HG03103 (cell line): ENCODE measurements around the gene FBXL2.
A peak's percentile ranks its signal among the peaks of the same experiment; 100 is the strongest.

Experiments
- ATAC-seq: cut with Tn5 transposase; IDR thresholded peaks from one replicate; pipeline ENCODE4 v1.9.1; 2021; ENCODE audit warnings: low read depth; ENCODE audit not compliant: unreplicated experiment

FBXL2 gene, protein sequence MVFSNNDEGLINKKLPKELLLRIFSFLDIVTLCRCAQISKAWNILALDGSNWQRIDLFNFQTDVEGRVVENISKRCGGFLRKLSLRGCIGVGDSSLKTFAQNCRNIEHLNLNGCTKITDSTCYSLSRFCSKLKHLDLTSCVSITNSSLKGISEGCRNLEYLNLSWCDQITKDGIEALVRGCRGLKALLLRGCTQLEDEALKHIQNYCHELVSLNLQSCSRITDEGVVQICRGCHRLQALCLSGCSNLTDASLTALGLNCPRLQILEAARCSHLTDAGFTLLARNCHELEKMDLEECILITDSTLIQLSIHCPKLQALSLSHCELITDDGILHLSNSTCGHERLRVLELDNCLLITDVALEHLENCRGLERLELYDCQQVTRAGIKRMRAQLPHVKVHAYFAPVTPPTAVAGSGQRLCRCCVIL

DNA sequence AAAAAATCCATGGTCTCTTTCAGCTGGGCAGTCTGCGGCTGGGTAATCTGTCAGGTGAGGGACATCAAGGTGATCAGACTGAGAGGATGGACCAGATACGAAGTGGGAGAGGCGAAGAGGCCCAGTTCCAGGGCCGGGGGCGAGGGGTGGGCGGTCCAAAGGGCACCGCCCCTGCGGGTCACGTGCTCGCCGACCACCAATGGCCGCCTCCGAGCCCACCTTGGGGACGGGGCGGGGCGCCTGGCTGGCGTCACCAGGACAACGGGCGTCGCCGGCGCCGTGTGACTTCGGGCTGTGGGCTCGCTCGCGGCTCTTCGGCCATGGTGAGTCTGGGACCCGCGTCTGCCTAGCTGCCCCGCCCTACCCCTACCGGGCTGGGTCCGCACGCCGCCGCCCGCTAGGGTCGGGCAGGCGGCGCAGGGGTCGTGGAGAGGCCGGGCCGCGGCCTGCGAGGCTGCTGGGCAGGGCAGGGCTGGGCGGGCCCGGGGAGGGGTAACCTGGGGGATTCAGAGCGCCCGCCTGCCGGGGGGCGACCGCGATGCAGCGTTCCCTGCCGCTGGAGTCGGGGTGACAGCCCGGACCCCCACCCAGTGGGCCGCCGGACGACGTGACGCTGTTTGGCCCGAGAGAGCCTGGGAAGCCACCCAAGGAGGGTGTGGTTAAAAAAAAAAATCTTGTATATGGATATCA lies at the start of gene FBXL2:
TSS of gene FBXL2 (plus strand) at position 250 of the 690 bp plus-strand sequence. CDS start at position 321, 71 bp downstream.
- ATAC-seq, result peak; percentile 91

- ATAC-seq, result no peak
These were observed 48.2 kb upstream of the FBXL2 start for GRCh38 chr3:33229066-33229465.

DNA sequence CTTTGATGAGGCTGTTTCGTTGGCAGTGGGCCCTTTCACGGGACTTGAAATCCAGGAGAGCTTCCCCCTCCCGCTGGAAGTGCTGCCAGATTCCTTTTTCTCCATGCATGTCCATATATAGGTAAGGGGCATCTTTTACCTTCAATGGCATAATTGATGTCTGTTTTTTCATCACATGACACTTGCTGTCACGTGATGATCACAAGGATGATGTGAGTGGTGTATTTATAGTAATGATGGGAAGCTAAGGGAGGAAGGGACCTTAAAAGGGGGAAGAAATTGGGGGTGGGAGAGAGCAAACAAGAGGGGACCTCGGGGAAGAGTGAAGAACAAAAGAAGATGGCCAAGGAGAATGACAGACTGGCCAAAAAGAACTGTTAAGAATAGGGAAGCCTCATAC lies 47.3 kb upstream of the FBXL2 start:
- no peak for ATAC-seq

- ATAC-seq, result no peak
These were observed 45.3 kb upstream of the FBXL2 start for GRCh38 chr3:33231756-33232465.

DNA sequence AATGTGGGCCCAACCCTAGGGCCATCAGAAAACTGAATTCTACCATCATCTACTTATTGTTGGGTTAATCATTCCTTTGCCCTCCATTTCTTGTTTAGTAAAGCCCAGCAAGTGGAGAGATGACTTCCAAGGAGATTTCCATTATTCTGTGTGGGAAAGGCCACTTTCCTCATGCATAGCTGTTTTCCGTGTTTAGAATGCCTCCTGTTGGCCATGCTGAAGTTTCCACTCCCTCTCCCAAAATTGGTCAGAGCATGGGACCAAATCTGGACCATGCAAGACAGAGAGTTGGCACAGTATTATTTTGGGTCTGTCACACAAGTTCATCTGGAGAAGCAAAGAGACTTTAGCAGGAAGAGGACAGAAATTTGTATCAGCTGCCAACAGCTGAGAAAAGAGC lies 43.4 kb upstream of the FBXL2 start:
- ATAC-seq, result no peak

DNA sequence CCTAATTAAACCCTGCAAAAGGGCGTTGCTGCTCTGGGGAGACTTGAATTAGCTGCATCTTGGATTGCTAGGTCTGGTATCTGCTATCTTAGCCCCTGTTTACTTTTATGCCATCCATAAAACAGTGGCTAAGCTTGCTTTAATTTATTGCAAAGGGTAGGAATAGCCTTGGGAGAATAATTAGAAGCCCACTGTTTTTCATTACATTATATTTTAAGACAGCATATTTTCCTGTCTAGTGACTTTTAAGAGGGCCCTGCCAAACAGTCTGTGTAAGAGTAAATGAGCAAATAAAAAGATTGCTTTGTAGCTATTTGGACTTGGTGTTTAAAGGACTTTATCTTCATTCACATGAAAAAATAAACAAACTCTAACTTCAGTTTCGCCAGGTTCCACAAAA lies 41.2 kb upstream of the FBXL2 start:
- ATAC-seq, result no peak

- no peak for ATAC-seq
These were observed 39.8 kb upstream of the FBXL2 start for GRCh38 chr3:33237439-33237838.

GRCh38 chr3:33238923-33239322 lies 38.3 kb upstream of the FBXL2 start:
- ATAC-seq, result no peak

DNA sequence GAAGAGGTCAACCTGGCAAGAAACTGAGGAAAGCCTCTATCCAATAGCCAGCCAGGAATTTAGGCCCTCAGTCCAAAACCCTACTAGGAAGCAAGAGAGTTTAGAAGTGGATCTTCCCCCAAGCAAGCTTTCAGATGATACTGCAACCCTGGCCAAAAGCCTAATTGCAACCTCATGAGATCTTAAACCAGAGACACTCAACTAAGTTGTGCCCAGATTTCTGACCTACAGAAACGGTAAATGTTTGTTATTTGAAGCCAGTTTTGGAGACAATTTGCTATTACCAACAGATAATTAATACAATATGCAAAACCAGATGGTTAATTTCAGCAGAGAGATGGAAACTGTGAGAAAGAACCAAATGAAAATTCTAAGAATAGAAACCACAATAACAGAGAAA lies 37.0 kb upstream of the FBXL2 start:
- no peak for ATAC-seq

- ATAC-seq, result no peak
These were observed 30.5 kb upstream of the FBXL2 start for GRCh38 chr3:33246786-33247185.

DNA sequence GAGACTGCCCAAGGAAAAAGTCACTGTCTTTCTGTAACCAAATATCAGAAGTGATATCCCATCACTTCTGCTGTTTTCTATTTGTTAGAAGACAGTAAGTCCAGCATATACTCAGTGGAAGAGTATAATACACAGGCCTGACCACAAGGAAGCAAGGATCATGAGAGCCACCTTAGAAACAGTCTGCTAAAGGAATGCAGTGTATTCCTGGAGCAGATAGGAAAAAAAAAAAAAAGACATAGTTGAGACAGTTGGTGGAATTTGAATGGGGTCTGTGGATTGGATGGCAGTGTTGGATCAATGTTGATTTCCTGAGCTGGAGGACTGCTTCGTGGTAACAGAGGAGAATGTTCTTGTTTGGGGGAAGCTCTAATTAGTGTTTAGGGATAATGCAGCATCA lies 26.5 kb upstream of the FBXL2 start:
- no peak for ATAC-seq

DNA sequence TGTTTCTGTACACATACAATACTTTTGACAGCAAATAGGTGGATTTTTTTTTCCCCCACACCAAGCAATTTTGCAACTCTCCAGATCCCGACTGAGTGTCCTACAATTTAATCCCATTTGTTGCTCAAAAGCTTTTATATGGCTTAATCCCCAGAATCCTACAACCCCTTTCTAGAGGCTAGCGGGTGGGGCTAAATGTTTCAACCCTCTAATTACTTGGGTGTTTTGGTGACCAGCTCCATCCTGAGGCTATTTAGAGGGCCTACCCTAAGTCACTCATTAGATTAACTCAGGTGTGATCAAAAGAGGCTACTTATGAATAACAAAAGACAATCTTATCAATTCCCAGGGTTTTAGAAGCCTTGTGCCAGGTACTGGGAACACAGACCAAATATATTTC lies 21.0 kb upstream of the FBXL2 start:
- no peak for ATAC-seq

GRCh38 chr3:33260104-33260503 lies 17.1 kb upstream of the FBXL2 start:
- no peak for ATAC-seq

- no peak for ATAC-seq
These were observed 7.9 kb upstream of the FBXL2 start for GRCh38 chr3:33269385-33269784.

DNA sequence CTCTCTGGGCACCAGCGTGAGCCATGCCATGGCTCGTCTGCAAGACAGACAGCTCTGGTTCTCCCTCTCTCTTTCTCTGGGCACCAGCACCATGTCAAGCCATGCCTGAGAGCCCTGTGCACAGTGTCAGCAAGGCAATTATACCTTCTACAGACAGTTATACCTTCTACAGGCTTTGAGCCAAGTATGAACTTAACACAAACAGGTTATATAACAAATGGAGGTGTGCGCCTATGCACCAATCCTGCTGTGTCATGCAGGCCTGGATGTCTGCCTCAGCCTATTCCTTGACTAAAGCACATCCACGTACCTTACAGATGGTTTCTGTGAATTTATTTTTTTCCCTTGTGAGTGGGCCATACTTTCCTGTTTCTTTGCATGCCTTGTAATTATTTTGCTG lies 5.9 kb upstream of the FBXL2 start:
- no peak for ATAC-seq

- ATAC-seq, result no peak
These were observed 3.6 kb upstream of the FBXL2 start for GRCh38 chr3:33273628-33274027.

GRCh38 chr3:33278163-33278562 lies 921 bp downstream of the FBXL2 start:
- no peak for ATAC-seq

DNA sequence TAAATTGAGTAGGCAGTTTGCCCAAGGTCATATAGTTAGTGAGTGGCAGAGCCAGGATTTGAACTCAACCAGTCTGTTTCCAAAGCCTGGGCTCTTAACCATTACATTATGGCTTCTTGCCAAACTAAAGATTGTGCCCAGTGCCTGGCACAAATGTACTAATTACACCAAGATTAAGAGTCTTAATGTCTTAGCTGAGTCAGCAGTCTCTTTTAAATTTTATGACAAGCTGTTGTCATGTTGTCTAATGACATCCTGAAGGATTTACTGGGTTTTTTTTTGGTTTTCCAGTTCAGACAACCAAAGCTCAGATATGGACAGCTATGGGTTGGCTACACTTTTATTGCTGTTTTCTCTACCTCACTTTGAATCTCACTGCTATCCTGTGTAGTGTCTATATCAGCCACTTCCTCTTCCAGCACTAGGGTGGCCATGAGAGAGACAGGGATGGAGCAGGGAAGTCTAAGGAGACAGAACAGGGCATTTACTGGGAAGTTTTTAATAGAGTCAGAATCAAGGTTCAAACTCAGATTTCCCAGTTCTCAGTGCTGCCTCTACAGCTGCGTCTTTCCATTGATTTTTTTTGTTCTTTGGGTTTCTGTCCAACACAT lies 10.5 kb downstream of the FBXL2 start:
- ATAC-seq, result no peak

DNA sequence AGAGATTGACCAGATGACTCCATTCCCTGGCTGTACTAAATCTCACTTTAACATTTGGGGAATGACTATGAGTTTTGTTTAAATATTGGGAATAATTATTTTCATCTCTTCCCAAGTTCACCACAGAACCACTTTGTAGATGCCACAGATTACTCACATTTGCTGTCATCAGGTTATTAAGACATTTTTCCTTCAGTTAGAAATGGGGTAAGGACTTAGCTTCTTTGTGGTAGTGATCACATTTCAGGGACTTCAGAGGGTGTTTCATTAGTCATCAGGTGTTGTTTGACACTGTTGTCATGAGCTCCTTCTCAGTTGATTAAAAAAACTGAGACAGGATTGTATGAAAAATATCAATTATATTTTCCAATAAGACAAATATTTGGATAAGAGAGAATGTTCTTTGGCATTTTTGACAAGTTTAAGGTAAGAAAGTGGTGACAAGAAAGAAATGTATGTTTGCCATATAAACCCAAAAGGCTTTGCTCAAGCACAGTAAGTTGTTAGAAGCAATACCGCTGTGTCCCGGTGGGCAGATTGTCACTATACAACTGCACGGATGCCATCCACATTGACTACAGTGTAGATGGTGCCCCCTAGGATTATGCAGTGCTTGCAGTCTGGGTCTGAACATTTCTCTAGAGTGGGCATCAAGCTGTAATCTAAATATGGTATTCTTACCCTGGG lies 22.3 kb downstream of the FBXL2 start:
- no peak for ATAC-seq

DNA sequence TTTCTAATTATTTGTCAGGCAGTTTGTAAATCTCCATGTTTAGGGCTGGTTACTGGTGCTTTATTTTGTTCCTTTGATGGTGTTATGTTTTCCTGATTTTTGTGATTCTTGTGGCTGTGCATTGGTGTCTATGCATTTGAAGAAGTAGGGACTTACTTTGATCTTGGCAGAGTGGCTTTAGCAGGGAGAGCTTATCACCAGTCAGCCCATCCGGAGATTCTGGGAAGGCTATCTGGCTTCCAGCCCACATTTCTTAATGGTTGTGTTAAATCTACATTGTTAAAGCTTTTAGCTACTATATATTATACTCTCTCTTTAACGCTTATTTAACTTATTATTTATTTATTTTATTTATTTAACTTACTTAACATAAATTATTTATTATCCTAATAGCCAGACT lies 35.1 kb downstream of the FBXL2 start:
- no peak for ATAC-seq
